AG09309 (cell line): ENCODE data around the gene ATP8A2.
"Not testable (repeated sequence)": the region's sequence is repeated elsewhere in the genome, so short reads cannot be mapped to it uniquely, and the experiment has no call there.

ENCODE experiments used
- DNase-seq: peaks from one replicate; pipeline ENCODE4 v3.0.0-alpha.2; 2010; ENCODE audit warnings: low read depth
- H3K4me3 ChIP-seq: 2 replicates; pipeline ENCODE4 v1.5.1; 2011; ENCODE audit warnings: mild to moderate bottlenecking, low read depth, low read length, moderate library complexity; ENCODE audit not compliant: control insufficient read depth
- TF ChIP-seq, protein P1 (sequence below): IDR thresholded peaks from 2 replicates; pipeline ENCODE4 v1.5.1; 2011; ENCODE audit warnings: mild to moderate bottlenecking, low read depth, low read length, inconsistent platforms; ENCODE audit not compliant: insufficient read depth, control insufficient read depth; ENCODE audit errors: missing control alignments

The ATP8A2 gene

DNA sequence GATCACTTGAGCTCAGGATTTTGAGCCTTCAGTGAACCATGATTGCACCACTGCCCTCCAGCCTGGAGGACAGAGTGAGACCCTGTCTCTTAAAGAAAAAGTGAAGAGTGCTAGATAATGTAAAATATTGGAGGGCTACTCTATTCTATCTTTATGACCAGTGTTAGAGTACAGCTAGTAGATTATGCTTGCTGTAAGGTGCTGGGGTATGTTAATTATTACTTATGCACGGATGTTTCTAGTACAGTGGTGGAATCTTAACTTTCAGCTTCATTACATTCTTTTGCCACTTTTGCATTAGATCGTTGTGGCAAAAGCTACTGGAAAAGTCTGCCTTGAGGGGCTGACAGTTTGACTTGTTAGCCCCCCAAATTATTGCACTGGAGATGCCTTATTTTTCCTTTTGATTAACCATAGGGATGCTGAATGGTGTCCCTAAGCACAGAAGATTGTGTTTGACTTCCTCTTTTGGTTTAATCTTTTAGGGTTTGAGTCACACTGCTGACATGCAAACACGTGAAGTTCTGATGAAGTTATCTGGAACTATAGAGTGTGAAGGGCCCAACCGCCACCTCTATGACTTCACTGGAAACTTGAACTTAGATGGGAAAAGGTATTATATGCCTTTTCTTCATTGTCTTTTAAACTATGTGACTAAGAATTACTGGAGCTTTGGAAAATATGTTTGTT lies 169.8 kb downstream of the ATP8A2 start:
- DNase-seq, result no peak
- no peak overlapping the region for H3K4me3 ChIP-seq
- TF ChIP-seq, protein P1, sequence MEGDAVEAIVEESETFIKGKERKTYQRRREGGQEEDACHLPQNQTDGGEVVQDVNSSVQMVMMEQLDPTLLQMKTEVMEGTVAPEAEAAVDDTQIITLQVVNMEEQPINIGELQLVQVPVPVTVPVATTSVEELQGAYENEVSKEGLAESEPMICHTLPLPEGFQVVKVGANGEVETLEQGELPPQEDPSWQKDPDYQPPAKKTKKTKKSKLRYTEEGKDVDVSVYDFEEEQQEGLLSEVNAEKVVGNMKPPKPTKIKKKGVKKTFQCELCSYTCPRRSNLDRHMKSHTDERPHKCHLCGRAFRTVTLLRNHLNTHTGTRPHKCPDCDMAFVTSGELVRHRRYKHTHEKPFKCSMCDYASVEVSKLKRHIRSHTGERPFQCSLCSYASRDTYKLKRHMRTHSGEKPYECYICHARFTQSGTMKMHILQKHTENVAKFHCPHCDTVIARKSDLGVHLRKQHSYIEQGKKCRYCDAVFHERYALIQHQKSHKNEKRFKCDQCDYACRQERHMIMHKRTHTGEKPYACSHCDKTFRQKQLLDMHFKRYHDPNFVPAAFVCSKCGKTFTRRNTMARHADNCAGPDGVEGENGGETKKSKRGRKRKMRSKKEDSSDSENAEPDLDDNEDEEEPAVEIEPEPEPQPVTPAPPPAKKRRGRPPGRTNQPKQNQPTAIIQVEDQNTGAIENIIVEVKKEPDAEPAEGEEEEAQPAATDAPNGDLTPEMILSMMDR, result no peak

DNA sequence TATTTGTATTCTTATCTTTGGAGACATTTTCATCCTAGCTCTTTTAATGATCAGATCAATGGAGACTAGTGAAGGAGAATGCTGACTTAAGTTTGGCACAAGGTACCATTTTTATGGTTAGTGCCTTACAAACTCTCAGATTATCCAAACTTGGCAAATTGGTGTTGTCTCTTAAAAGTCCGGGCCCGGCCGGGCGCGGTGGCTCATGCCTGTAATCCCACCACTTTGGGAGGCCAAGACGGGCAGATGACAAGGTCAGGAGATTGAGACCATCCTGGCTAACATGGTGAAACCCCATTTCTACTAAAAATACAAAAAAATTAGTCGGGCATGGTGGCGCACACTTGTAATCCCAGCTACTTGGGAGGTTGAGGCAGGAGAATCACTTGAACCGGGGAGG lies 177.2 kb downstream of the ATP8A2 start:
- not testable (repeated sequence) for H3K4me3 ChIP-seq, DNase-seq

DNA sequence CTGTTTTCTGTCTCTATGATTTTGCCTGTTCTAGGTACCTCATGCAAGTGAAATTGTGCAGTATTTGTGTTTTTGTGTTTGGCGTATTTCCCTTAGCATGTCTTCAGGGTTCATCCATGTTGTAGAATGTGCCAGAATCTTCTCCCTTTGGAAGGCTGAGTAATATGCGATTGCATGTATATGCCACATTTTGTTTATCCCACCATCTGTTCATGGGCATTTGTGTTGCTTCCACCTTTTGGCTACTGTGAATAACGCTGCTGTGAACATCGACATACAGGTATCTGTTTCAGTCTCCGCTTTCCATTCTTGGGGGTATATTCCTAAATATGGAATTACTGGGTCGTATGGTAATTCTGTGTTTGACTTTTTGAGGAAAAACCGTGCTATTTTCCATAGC lies 190.0 kb downstream of the ATP8A2 start:
- H3K4me3 ChIP-seq, result no peak overlapping the region
- TF ChIP-seq, protein P1, result no peak
- no peak for DNase-seq

DNA sequence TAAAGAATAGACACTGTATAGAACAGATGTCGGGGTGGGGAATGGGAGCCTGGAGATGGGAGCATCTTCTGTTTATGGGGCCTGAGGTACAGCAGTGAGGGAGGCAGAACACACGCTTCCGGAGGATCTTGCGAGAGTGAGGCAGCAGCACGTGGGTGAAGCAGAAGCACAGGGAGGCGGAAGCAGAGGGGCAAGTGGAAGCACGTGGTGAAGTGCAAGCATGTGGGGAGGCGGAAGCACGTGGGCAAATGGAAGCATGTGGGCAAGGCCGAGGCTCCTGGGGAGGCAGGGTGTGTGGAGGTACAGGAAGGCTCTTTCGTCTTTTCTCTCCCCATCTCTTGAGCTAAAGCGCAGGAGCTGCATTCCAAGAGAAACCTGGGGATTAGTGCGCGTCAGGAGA lies 198.4 kb downstream of the ATP8A2 start:
- TF ChIP-seq, protein P1, result no peak
- DNase-seq, result no peak
- H3K4me3 ChIP-seq, result no peak overlapping the region

DNA sequence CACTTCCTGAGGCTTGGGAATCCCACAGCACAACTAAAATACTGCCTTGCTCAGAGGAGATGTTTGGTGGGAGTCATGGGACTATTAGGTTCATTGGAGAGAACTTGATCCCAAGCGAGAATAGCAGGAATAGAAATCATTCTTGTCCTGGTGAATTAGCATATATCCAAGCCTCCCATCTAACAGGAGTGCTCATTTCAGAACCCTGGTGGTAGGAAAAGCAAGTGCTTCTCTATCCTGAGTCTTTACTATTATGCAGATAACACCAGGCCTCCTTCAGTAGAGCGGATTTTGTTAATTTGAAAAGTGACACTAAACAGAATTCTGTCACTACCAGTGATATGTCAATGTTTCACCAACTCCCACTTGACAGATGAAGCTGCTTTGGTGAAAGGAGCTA lies 199.5 kb downstream of the ATP8A2 start:
- DNase-seq, result no peak
- no peak overlapping the region for H3K4me3 ChIP-seq
- TF ChIP-seq, protein P1, result no peak

DNA sequence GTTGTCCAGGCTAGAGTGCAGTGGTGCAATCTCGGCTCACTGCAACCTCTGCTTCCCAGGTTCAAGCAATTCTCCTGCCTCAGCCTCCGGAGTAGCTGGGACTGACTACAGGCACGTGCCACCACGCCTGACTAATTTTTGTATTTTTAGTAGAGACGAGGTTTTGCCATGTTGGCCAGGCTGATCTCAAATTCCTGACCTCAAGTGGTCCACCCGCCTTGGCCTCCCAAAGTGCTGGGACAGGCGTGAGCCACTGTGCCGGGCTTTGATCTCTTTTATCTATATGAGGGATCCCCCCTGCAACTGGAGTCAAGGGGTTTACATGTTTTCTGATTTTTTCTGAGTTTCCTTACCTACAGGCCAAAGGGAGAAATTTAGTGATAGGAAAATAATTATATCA lies 200.4 kb downstream of the ATP8A2 start:
- H3K4me3 ChIP-seq, DNase-seq: not testable (repeated sequence)

DNA sequence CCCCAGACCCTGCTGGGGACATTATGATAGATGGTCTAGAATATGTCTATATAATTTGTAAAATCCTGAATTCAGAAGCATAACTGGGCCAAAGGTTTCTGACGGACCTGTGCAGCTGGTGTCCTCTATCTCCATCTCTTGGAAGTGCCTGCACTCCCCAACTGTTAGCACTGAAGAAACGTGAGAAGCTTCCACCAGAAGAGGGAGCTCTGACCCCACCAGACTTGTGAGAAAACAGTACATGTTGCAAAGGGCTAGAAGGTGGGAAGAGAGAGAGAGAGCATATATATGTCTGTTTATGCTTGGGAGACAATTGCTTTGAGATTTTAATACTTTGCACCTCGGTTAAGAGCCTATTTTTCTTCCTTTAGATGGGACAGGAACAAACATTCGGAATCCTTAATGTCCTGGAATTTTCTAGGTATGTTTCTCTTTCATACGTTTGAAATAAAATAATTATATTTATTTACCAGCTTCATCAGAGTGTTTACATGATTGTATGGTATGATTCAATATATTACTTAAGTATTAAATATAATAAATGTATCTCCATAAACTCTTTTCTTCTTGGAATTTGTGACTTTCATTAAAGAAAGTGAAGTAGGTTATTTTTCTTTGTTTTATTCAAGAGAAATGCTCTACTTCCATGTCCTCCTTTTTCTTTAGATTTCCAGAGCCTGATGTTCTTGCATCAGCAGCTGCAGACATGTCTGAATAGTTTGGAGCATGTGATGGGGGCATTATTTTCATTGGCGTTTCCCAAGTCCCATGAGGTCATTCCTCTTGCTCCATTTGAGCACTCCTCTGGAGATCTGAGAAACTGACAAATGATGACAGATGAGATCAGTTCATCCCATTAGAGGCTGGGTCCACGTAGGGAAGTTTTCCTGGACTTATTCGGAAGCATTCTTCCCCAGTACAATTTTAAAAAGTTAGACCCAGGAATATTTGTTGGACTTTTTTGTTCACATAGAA lies 202.9 kb downstream of the ATP8A2 start:
- TF ChIP-seq, protein P1, result peak; percentile 90
- peak; percentile 52 for DNase-seq
- H3K4me3 ChIP-seq, result no peak overlapping the region
